ENCODE results near the gene CXCL16.

GRCh38 chr17:4724650-4725049 lies 15.1 kb downstream of the CXCL16 start:
- no peak for TF ChIP-seq BHLHE40 (IDR thresholded peaks at IDR 0.05; ENCODE audit: borderline replicate concordance in 1 of 2, low read depth in 2 of 2, low read length in 1 of 2)
- no peak for TF ChIP-seq EP300 (IDR thresholded peaks at IDR 0.05; ENCODE audit: borderline replicate concordance in 1 of 2, control insufficient read depth in 1 of 2, low read depth in 2 of 2, low read length in 2 of 2)
- no peak for TF ChIP-seq CTCF (IDR thresholded peaks at IDR 0.05 in 2 of 3, conservative IDR thresholded peaks at IDR 0.05 in 1 of 3; ENCODE audit: control insufficient read depth in 2 of 3, extremely low read depth in 1 of 3, insufficient read depth in 1 of 3, low read depth in 3 of 3, low read length in 3 of 3)
- no peak for TF ChIP-seq POLR2A (IDR thresholded peaks at IDR 0.05; ENCODE audit: low read depth, low read length)
- no peak for TF ChIP-seq PBX3 (IDR thresholded peaks at IDR 0.05; ENCODE audit: insufficient replicate concordance, low read depth, low read length)
- TF ChIP-seq DPF2 (IDR thresholded peaks at IDR 0.05) = no peak
- no peak for TF ChIP-seq PAX8 (IDR thresholded peaks at IDR 0.05)

Measured in GM12878 (cell line).